Stimulated activated effector memory CD8-positive, alpha-beta T cell treated with anti-CD3 and anti-CD28 coated beads, Interleukin-12 subunit alpha, Interleukin-12 subunit beta, amount 100 ng/mL, for 72 hours (primary cell): ENCODE data around the gene MAD1L1.
A peak's percentile ranks its signal among the peaks of the same experiment; 100 is the strongest.

Experiments used
- ATAC-seq: fragments of 150-1000 bp; cut with Tn5 transposase; 2 replicates; pipeline ENCODE4 v1.10.0; 2021
- DNase-seq, 2 donors: peaks; one replicate each; pipeline ENCODE4 v3.0.0; 2021 to 2022; ENCODE audit warnings: low spot score in 2 of 2
- H3K27ac Mint-ChIP-seq: one replicate; pipeline ENCODE4 v1.8.0; 2022; ENCODE audit warnings: mild to moderate bottlenecking, mixed read lengths
- H3K36me3 Mint-ChIP-seq: one replicate; pipeline ENCODE4 v1.8.0; 2022; ENCODE audit warnings: mild to moderate bottlenecking, mixed read lengths
- H3K4me1 Mint-ChIP-seq: one replicate; pipeline ENCODE4 v1.8.0; 2022; ENCODE audit warnings: mixed read lengths
- H3K4me3 Mint-ChIP-seq: one replicate; pipeline ENCODE4 v1.8.0; 2022; ENCODE audit warnings: mild to moderate bottlenecking, mixed read lengths
- H3K9me3 Mint-ChIP-seq: one replicate; pipeline ENCODE4 v1.8.0; 2022; ENCODE audit warnings: mixed read lengths

Gene MAD1L1

DNA sequence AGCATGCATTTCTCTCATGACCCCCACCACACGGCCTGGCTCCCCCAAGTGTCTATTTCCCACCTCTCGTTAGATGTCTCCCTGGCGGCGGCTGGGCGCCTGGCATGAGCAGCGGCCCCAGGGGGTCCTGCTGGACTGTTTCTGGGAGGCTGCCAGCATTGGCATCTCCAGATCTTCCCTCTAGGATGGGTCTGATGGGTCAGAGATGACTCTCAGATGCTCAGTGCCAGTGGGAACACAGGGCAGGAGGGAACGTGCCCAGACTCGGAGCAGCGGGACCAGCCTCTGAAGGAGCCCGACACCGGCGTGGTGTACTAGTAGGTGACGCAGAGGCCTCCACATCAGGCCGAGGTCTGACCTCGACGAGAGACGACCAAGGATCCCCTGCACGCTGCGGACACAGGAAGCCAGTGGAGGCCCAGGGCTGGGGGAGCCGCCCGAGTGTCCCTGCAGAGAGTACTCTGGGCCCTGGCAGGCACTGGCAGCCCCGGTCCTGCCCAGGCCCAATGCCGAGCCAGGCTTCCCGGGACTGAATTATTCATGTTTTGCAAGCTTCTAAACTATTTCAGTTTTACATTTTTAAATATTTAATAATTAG, 323.8 kb downstream of the MAD1L1 start:
- no peak overlapping the region for H3K4me3 Mint-ChIP-seq
- ATAC-seq (no peak), DNase-seq (no peak)
- no peaks in the 10 kb centered on the region for H3K36me3 Mint-ChIP-seq
- no peaks in the 10 kb centered on the region for H3K9me3 Mint-ChIP-seq
- H3K27ac Mint-ChIP-seq = no peak overlapping the region
- peaks cover 19% of the 10 kb centered on the region for H3K4me1 Mint-ChIP-seq

DNA sequence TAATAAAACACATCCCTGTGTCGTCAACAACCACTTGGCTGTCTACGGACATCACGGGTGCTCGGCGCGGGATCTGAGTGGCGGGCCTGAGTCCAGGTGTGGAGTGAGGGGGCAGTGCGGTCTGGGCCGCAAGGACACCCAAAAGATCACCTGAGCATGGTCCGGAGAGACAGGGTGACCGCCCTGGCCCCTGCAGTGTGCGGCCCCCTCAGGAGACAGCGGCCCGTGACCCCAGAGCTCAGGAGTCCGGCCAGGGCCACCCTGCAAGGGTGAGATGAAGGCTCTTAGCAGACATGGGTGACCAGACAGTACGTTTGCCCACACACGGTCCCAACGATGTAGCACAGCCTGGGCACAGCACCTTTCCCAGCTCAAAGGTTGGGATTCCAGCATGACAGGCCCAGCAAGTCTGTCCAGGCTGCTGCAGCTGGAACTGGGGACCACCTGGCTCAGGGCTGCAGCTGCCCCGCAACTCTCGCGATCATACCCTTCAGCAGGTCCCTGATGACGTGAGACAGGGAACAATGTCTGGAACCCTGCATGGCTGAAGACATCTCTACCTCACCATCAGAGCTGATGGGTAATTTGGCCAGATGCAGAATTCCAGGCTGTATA, 324.9 kb downstream of the MAD1L1 start:
- Mint-ChIP-seq H3K4me3 (no peak overlapping the region), H3K27ac (no peak overlapping the region), H3K9me3 (no peaks in the 10 kb centered on the region), H3K36me3 (no peaks in the 10 kb centered on the region), H3K4me1 (peaks cover 16% of the 10 kb centered on the region)
- ATAC-seq (no peak), DNase-seq (no peak)

DNA sequence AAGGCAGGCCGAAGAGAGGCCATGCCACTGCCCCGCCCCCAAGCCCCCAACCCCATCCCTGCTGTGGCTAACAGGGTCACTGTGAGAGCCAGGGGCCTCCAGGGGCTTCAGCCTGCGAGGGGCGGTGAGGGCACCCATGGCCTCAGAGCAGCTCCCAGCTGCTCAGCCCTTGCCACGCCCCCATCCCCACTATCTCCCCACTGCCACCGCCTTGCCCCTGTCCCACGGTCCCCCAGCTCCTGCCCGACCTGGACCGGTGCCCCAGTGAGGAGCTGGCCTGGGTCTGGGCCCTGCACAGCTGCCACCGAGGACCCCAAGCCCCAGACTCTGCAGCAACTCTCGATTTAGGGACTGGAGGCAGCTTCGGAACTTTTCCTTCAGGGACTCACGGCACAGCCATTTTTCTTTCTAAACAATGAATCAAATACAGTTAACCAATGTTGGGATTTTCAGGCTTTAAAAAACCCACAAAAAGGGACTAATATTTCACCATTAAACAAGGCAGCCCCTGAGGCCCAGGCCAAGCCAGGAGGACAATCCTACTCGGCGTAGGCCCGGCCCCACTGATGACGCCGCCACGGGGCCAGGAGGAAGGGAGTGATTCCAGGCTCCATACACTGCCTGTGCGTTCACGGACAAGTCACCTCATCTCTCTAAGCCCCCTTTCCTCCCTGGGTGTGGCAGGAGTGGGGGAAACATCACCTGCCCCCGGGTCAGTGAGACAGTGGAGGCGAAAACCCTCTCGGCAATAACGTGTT, 325.6 kb downstream of the MAD1L1 start:
- DNase-seq (no peak), ATAC-seq (no peak)
- Mint-ChIP-seq H3K9me3 (no peaks in the 10 kb centered on the region), H3K4me1 (peaks cover 14% of the 10 kb centered on the region), H3K27ac (peak overlapping the region; percentile 73), H3K36me3 (no peaks in the 10 kb centered on the region), H3K4me3 (no peak overlapping the region)

DNA sequence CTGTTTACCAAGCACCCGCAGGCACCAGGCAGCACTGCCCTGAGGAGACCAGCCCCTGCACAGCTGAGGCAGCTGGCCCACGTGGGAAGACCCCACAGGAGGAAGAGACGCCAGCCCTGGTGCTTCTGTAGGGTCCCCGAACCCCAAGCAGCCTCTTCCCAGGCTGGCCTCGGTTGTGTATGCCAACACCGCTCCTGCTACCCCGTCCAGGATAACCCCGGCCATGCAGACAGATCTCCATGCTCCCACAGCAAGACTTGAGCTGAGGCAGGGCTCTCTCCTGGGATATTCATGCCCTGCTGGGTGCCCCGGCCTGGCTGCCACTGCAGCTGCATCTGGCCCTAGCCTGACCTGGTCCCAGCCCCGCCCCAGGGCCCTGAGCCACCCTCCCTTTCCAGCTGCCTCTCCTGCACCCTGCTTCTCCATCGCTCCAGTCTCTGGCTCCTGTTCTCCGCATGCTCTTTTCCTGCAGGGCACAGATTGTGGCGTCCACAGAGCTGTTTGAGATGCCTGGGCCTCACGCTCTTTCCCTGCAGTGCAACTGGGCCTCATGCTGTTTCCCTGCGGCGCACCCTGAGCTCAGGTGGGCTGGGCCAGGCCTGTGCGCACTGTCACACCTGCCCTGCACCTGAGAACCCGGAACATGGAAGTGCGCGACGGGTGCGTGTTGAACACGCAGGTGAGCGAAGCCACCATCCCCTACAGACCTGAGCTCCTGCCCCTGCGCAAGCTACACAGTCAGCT, 326.5 kb downstream of the MAD1L1 start:
- DNase-seq (no peak), ATAC-seq (peak; percentile 21)
- no peak overlapping the region for H3K4me3 Mint-ChIP-seq
- peaks cover 12% of the 10 kb centered on the region for H3K4me1 Mint-ChIP-seq
- peak overlapping the region; percentile 73 for H3K27ac Mint-ChIP-seq
- H3K9me3 Mint-ChIP-seq = no peaks in the 10 kb centered on the region
- H3K36me3 Mint-ChIP-seq = no peaks in the 10 kb centered on the region

DNA sequence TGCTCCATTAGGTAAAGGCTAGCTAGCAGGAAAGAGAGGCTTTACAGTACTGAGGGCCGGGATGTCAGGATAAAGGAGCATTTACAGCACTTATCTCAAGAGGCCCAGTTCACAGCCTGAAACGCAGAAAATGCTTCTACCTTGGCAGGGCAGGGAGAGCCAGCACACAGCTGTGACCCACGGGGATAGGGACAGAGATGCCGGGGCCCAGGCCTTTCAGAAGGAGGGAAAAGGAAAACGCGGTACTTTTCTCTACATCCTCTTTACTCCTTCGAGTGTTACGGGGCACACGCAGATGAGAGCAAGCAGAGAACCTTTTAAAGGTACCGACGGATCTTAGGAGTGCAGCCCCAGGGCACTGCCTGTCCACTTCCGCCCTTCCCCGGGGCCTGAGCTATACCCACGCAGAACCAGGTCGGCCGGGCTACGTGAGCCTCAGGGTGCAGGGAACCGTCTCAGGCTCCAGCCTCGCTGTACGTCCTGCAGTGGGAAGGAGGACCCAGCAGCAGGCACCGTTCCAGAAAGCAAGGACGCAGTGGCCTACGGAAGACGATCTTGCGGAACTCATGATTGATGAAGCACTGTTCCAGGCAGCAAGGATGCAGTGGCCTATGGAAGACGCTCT, 330.4 kb downstream of the MAD1L1 start:
- H3K27ac Mint-ChIP-seq = peak overlapping the region; percentile 80
- no peak for ATAC-seq
- H3K4me3 Mint-ChIP-seq = no peak overlapping the region

DNA sequence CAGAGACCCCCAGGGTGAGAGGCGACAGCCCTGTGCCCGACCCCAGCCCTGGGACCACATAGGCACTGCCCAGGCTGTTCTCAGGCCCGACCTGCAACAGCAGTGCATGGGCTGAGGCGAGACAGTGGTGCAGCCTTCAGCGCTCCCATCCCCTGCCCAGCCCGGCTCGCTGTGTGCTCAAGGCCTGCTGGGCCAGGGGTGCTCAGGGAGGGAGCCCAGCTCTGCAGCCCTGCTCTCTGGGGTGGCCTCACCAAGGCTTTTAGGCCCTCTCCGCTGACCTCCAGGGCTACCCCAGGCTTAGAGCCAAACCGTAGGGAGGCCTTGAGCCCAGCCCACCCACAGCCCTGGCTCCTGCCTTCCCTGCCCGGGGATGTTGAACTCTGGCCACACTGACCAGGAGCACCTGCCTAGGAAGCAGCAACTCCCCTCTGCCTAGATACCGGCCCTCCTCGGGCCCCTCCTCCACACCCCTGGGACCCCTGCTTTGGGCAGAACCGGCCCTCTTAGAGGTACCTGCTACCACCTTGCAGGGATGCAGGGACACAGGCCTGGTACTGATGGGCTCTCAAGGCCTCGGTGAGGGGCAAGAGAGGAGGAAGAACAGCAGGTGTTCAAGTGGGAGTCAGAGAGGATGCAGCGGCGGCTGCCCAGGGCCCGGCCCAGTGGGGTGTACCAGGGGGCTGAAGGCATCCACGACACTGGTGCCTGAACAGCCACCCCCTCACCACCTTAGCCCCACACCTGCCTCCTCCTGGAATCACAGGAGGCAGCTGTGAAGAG, 331.1 kb downstream of the MAD1L1 start:
- no peak overlapping the region for H3K4me3 Mint-ChIP-seq
- H3K36me3 Mint-ChIP-seq = no peaks in the 10 kb centered on the region
- H3K27ac Mint-ChIP-seq = peak overlapping the region; percentile 80
- H3K4me1 Mint-ChIP-seq = peaks cover 25% of the 10 kb centered on the region
- H3K9me3 Mint-ChIP-seq = no peaks in the 10 kb centered on the region
- DNase-seq = no peak
- ATAC-seq = no peak

More for the DNA sequence above, 330.4 kb downstream of the MAD1L1 start:
- Mint-ChIP-seq H3K36me3 (no peaks in the 10 kb centered on the region), H3K4me1 (peaks cover 27% of the 10 kb centered on the region), H3K9me3 (no peaks in the 10 kb centered on the region)
- DNase-seq = no peak

DNA sequence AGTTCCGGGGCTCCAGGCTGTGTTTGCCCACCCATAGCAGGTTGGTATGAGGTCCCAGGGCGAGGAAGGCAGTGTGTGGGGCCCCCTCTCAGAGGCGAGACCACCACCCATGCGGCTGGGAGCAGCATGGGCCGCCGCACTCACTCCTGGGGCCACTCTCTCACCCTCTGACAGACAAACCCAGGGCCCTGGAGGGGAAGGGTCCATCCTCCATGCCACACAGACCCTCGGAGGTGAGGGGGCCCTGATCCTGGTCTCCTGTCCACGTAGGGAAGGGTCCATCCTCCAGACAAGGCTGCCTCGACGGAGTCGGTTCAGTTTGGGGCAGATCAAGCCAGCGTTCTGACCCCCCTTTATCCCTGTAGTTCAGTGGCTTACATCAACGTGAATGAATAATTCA, 331.9 kb downstream of the MAD1L1 start:
- no peak for DNase-seq
- ATAC-seq = no peak
- H3K9me3 Mint-ChIP-seq = no peaks in the 10 kb centered on the region
- H3K27ac Mint-ChIP-seq = peak overlapping the region; percentile 40
- H3K36me3 Mint-ChIP-seq = no peaks in the 10 kb centered on the region
- H3K4me1 Mint-ChIP-seq = peaks cover 20% of the 10 kb centered on the region
- no peak overlapping the region for H3K4me3 Mint-ChIP-seq

DNA sequence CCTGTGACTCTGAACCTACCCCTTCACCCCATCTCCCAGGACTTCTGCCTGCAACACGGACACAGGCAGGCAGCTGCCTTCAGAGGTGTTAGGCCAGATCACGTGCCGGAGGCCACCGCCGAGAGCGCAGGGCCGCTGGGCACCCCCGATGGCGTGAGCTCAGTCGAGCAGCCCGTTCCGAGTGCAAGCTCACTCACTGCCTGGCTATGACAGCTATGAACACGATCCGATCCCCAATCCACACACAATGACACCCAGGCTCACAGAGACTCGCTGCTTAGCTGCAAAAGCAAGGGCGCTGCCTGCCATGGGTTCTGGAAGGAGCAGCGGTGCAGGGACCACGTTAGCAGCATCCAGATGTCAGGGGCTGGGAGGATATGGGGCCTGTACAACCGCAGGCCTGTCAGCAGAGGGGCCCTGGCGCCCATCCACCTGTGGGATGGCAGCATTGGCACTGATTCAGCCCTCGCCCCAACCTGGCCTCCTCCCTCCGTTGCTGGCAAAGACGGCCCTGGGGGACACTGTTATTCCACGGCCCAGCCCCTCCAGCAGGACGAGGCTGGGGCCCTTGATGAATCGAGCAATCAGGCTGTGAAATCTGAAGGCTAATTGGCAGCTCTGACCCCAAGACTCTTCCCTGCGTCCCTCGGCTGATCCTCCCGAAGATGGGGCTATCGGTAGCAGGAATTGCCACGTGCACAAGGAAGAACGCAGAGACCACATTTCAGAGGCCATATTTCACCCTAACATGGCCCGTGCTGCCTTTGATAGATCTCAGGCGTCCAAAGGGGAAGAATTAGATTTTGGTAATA, 332.6 kb downstream of the MAD1L1 start:
- no peak for ATAC-seq
- Mint-ChIP-seq H3K4me3 (no peak overlapping the region), H3K27ac (peak overlapping the region; percentile 43), H3K4me1 (peaks cover 20% of the 10 kb centered on the region), H3K9me3 (no peaks in the 10 kb centered on the region), H3K36me3 (no peaks in the 10 kb centered on the region)
- DNase-seq = no peak

DNA sequence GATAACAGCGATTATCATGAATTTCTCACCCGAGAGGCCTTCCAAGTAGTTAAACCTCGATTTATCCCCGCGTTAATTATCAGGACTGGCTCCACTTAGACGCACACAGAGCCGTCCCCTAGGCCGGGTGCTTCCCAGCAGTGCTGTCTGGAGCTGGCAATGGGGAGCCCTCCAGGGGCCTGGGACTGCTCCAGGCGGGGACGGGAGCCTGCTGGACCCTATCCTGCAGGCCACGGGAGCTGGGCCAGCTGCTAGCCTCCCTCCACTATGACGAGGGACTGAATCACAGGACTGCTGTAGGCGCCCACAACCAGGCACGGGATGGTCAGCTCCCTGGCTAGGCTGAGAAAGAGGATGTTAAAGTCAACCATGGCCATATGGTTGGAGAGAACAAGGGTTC, 333.5 kb downstream of the MAD1L1 start:
- Mint-ChIP-seq H3K27ac (peak overlapping the region; percentile 43), H3K9me3 (no peaks in the 10 kb centered on the region), H3K4me3 (no peak overlapping the region), H3K4me1 (peaks cover 20% of the 10 kb centered on the region), H3K36me3 (no peaks in the 10 kb centered on the region)
- DNase-seq (no peak), ATAC-seq (no peak)

DNA sequence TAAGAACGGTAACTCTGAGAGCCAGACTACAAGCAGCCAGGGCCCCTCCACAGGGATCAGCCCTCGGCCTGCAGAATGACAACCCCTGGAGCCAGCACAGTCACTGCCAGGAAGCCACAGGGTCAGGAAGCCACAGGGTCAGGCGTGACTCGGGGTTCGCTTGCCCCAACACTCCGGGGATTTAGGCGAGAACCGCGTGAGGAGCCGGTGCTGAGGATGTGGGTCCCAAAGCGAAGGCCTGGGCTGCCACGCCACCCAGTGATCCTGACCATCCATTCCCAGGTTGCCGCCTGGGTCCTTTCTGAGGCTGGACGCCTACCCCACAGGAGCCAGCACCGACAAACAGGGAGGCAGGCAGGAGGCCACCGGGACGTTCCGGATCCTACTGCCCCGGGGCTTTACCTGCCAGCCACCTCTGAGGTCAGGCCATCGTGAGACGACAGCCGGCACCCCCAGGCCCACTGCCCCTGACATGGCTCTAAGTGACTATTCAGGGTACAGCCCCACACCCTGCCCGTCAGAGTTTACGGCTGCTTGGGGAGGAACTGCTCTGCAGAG, 334.0 kb downstream of the MAD1L1 start:
- Mint-ChIP-seq H3K4me3 (no peak overlapping the region), H3K4me1 (peaks cover 24% of the 10 kb centered on the region), H3K27ac (peak overlapping the region; percentile 60), H3K36me3 (peaks cover 4% of the 10 kb centered on the region), H3K9me3 (no peaks in the 10 kb centered on the region)
- DNase-seq (no peak), ATAC-seq (no peak)

DNA sequence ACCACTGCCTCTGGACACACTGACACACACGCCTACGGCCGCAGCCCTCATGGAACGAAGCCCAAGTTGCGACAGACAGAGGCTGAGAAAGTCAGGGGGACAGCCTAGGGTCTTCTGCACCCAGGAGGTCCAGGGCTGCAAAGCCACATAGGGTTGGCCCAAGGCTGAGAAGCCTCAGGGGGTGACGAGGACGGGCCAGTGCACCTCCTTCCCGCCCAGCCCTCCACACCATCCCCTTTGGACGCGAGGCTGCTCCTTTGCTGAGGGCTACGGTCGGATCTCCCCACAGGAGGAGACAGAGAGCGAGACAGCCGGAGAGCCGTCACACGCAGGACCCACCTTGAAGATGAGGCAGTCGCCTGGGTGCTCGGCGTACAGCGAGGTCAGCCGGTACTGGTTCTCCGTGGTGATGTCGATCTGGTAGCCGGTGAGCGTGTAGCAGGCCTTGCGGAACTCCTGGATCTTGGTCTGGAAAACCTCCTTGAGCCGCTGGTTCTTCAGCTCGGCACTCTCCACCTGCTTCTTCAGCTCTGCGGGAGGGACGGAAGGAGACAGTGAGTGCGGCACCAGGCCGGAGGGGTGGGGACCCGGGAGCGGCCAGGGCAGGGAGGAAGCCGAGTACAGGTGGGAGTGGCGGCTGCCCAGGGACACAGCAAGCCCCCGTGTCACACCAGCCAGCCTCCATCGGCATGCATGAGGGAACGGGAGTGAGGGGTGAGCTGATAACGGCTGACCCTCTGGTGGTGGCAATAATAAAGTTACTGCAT, 334.7 kb downstream of the MAD1L1 start:
- peaks cover 6% of the 10 kb centered on the region for H3K36me3 Mint-ChIP-seq
- H3K4me3 Mint-ChIP-seq = no peak overlapping the region
- DNase-seq (no peak), ATAC-seq (no peak)
- peaks cover 26% of the 10 kb centered on the region for H3K4me1 Mint-ChIP-seq
- no peaks in the 10 kb centered on the region for H3K9me3 Mint-ChIP-seq
- peak overlapping the region; percentile 60 for H3K27ac Mint-ChIP-seq

DNA sequence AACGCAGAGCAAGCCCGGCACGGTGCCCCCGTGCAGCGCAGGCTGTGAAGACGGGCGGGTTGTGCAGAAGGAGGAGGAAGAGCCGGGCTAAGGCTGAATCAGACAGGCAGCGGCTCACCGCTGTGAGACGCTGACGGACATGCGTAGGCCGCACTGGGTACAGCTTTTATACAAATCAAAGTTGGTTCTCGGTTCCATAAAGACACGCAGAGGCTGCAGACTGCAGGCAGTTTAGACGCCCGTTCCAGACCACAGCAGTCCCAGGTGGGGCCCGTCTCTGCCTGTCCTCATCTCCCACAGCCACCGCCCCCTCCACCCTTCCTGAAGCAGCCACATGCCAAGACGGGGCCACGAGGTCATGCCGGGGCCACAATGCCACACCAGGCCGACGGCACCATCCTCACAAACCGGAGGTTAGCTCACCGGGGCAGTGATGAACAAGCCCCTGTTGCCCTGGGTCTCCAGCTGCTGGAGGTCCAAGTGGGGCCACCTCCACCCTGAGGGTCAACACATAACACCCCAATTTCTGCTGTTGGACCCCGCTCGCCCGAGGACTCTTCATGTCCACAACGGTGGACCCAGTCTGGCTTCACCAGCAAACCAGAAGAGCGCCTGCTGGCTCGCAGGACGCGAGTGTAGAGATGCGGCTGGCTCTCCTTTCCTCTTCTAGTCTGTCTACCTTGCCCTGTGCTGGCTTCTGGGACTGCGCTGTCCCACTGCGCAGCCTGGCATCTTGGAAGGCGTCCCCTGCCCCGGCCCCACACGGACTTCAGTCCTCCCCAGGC, 335.5 kb downstream of the MAD1L1 start:
- Mint-ChIP-seq H3K27ac (peak overlapping the region; percentile 60), H3K4me3 (no peak overlapping the region)
- ATAC-seq = no peak

More for the DNA sequence above, 335.5 kb downstream of the MAD1L1 start:
- peaks cover 6% of the 10 kb centered on the region for H3K36me3 Mint-ChIP-seq
- H3K4me1 Mint-ChIP-seq = peaks cover 26% of the 10 kb centered on the region
- DNase-seq = no peak
- no peaks in the 10 kb centered on the region for H3K9me3 Mint-ChIP-seq
